ENCODE results near the gene RNF212.
"Not testable (repeated sequence)": the region's sequence is repeated elsewhere in the genome, so short reads cannot be mapped to it uniquely, and the experiment has no call there.

The RNF212 gene, protein sequence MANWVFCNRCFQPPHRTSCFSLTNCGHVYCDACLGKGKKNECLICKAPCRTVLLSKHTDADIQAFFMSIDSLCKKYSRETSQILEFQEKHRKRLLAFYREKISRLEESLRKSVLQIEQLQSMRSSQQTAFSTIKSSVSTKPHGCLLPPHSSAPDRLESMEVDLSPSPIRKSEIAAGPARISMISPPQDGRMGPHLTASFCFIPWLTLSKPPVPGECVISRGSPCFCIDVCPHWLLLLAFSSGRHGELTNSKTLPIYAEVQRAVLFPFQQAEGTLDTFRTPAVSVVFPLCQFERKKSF

GRCh38 chr4:1113311-1114009, at the start of gene RNF212:
Gene RNF212, minus strand, starts transcription at chr4:1113564. Its CDS starts 100 bp downstream, at chr4:1113464.
- DNase-seq, result peak; percentile 13

DNA sequence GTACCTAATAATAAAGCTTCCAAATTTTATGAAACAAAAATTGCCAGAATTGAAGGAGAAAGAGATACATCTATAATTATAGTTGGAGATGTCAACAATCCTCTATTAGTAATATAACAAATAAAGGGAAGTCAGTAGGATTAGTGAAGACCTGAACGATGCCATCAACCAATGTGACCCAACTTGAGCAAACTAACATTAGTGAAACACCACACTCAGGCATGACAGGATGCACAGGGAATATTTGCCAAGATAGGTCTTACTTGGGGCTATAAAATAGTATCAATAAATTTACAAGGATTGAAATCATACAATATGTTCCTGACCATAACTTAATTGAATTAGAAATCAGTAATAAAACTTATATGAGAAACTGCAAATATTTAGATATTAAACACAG, 47.0 kb upstream of the RNF212 start:
- no peak for DNase-seq

- DNase-seq, result no peak
Measured at GRCh38 chr4:1156069-1156468, 42.7 kb upstream of the RNF212 start.

DNA sequence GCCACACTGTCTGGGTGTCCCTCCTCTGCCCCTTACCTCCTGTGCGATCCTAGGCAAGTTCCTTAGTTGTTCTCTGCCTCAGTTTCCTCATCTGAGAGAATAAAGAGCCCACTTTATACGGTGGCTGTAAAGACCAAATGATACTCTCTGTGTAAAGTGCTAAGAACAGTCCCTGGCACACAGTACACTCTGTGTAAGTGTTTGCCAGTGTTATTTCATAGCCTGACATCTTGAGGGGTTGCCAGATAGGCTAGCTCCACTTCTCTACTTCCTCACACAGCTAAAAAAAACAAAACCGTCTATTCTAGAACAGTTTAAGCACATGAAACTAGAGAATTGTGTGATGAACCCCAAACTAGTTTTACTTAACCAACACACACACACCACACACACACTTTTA, 42.0 kb upstream of the RNF212 start:
- DNase-seq, result no peak

- no peak for DNase-seq
Measured at GRCh38 chr4:1154523-1155182, 41.3 kb upstream of the RNF212 start.

GRCh38 chr4:1154126-1154522, 40.8 kb upstream of the RNF212 start:
- no peak for DNase-seq

GRCh38 chr4:1153567-1154090, 40.3 kb upstream of the RNF212 start:
- DNase-seq, result no peak

- DNase-seq, result no peak
Measured at GRCh38 chr4:1152290-1152689, 38.9 kb upstream of the RNF212 start.

GRCh38 chr4:1151541-1151940, 38.2 kb upstream of the RNF212 start:
- no peak for DNase-seq

GRCh38 chr4:1150875-1151274, 37.5 kb upstream of the RNF212 start:
- DNase-seq, result no peak

GRCh38 chr4:1139860-1140259, 26.5 kb upstream of the RNF212 start:
- no peak for DNase-seq

DNA sequence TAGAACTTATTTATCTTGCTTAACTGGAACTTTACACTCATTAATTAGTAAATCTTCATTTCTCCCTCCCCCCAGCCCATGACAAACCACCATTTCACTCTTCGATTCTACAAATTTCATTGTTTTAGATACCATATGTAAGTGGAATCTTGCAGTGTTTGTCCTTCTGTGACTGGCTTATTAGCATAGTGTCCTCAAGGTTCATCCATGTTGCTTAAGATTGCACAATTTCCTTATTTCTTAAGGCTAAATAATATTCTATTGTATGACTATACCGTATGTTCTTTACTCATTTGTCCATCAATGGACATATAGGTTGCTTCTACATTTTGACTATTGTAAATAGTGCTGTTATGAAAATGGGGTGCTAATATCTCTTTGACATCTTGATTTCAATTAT, 24.5 kb upstream of the RNF212 start:
- peak; percentile 34 for DNase-seq

DNA sequence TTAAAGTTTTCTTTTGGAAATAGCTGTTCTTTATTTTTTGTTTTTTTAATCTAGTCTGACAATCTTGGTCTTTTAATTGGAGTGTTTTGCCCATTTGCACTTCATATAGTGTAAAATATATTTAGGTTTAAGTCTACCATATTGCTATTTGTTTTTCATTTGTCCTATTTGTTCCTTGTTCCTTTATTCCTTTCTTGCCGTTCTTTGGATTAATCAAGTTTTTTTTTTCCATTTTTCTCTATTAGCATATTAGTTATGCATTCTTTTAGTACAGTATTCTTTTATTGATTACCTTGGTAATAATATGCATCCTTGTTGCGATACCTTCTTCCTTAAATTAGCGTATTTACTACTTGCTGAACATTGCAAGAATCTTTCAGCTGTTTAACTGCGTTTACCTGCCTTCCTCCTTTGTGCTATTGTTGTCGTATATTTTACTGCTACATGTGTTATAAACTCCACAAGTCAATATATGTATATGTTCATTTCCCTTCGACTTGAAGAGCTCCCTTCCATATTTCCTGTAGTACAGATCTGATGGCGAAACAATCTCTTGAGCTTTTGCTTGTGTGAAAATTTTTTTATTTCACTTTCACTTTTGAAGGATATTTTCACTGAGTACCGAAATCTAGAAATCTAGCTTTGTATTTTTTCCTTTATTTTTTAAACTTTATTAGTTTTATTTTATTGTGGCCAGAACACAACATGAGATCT, 23.9 kb upstream of the RNF212 start:
- peak; percentile 53 for DNase-seq

DNA sequence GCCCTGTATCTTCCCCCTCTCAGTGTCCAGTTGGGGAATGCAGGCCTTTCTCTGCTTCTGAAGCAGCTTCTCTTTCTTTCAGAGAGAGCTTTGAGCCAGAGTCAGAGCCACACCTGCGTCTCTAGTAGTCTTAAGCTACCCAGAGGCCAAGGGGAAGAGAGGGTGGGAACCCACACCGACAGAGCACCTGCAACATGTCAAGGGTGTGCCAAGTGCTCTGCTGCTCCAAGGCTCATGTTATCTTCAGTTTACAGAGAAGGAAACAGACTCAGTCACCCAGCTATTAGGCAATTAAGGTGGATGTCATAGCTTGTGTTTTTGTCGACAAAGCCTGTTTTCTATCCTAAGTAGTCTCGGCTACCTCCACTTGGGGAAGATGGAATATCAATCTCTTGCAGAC, 22.7 kb upstream of the RNF212 start:
- peak; percentile 50 for DNase-seq

DNA sequence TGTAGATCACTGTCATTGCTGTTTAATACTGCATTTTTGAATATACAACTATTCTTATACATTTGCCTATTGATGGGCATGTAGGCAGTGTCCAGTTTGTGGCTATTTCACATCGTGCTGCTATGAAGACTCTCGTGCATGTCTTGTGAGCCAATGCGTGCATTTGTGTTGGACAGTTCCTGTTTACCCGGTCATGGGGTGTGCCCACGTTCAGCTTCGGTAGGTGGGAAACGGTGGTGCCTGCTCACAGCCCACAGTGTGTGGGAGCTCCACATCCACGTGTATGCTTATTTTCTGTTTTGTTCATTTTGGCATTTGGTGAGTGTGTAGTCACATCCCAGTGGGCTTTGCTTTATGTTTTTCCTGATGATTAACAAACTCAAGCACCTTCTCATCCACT, 19.7 kb upstream of the RNF212 start:
- DNase-seq, result no peak

DNA sequence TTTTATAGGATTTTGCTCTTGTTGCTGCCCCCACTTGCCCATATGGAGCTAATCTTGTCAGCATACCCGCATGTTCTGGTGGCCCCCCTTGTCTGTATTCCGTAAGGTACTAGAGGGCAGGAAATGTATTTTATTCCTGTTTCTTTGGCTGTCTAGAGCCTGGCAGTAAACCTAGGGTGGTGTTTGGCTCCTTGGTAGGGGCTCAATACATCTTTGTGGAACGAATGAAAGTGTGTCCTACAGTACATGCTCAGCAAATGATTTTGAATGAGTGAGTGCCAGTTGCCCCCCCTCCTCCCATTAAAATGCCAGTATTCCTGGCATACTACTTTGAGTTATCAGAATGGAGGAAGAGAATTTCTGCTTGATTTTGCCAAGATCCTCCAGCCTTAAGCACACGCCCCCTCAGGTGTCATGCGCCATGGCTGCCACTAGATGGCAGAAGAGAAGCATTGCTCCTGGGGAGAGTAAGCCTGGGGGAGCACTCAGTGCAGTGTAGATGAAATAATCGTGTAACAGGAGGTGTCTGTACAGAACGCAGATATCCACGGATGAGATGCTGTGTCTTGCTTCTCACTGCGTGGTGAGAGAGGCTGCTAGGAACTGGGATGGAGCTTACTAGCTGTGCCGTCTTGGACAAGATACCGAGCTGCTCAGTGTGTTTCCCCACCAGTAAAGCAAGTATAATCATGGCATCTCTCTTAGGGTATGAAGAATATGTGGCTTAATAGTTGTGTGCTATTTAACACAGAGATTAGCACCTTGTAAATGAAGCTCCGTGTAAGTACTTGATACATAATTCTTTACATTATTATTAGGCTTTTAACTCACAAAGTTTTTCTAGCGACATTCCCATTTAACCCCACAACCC, 17.2 kb upstream of the RNF212 start:
- peak; percentile 87 for DNase-seq

GRCh38 chr4:1126506-1126905, 13.1 kb upstream of the RNF212 start:
- no peak for DNase-seq

DNA sequence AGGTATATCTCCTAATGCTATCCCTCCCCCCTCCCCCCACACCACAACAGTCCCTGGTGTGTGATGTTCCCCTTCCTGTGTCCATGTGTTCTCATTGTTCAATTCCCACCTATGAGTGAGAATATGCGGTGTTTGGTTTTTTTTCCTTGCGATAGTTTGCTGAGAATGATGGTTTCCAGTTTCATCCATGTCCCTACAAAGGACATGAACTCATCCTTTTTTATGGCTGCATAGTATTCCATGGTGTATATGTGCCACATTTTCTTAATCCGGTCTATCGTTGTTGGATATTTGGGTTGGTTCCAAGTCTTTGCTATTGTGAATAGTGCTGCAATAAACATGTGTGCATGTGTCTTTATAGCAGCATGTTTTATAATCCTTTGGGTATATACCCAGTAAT, 12.1 kb upstream of the RNF212 start:
- DNase-seq, result not testable (repeated sequence)

GRCh38 chr4:1124818-1125217, 11.5 kb upstream of the RNF212 start:
- no peak for DNase-seq

DNA sequence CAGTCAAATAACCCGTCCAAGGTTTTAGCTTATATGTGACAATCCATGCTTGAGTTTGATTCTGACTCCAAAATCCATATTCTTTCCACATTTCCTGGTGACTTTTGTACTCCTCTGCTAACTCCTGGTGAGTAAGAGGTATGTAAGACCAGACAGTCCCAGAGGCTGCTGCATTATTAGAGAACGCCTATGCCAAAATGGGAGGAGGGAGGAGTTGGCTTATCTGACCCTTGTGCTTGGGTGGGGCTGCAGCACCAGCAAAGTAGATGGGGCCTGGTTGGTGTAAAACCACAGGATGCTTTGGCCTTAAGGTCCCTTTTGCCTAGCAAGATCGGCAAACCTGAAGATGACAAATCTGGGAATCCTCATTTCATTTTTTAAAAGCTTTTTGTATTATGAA, 9.1 kb upstream of the RNF212 start:
- peak; percentile 43 for DNase-seq

GRCh38 chr4:1116838-1117237, 3.5 kb upstream of the RNF212 start:
- no peak for DNase-seq
